Dermis microvascular lymphatic vessel endothelial cell (primary cell): ENCODE measurements around the gene RBM33. TPM values are rescaled to one million over a fixed set of nuclear protein-coding genes. Genes with fewer than 3 reads are reported as not detected.
"Not testable (repeated sequence)": the region's sequence is repeated elsewhere in the genome, so short reads cannot be mapped to it uniquely, and the experiment has no call there.

ENCODE experiments used
- DNase-seq, 2 donors: peaks; one replicate each; pipeline versions ENCODE4 v3.0.0 to v3.0.0-alpha.2; 2010; ENCODE audit warnings: low read depth in 2 of 2
- total RNA-seq: library from RNA; depleted of rRNA; stranded (reverse); fragments of >200 nt; gene quantifications from 2 replicates; pipeline ENCODE4 v1.2.1, GENCODE V29; 2014

Gene RBM33
- total RNA-seq, 1 donor from 2014 or later, result 12.8 TPM

DNA sequence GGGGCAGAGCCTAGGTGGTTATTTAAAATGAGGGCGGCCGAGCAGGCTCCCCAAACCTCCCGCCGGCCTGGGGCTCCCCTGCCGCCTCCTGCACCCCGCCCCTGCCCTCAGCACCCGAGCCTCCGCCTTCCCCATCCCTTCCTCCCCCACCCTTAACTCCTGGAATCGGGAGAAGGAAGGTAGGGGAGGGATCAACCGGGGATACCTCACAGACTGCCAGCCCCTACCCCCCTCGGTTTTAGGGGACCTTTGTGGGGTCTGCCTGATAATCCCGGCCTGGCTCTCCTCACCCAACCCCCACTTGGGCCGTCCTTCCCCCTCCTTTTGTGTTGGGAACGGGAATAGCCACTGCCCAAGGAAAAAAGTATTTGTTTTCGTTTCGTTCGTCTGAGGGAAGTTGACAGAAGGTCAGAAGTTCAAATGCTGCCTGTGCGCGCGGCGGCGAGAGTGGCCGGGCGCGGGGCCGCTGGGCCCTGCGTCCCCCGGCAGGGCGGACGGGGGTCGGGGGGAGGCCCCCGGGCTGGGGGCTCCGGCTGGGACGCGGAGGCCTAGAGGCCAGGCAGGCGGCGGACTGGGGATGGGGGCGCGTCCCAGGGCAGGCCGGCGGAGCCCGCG lies 165.0 kb downstream of the RBM33 start:
- DNase-seq, result no peak

DNA sequence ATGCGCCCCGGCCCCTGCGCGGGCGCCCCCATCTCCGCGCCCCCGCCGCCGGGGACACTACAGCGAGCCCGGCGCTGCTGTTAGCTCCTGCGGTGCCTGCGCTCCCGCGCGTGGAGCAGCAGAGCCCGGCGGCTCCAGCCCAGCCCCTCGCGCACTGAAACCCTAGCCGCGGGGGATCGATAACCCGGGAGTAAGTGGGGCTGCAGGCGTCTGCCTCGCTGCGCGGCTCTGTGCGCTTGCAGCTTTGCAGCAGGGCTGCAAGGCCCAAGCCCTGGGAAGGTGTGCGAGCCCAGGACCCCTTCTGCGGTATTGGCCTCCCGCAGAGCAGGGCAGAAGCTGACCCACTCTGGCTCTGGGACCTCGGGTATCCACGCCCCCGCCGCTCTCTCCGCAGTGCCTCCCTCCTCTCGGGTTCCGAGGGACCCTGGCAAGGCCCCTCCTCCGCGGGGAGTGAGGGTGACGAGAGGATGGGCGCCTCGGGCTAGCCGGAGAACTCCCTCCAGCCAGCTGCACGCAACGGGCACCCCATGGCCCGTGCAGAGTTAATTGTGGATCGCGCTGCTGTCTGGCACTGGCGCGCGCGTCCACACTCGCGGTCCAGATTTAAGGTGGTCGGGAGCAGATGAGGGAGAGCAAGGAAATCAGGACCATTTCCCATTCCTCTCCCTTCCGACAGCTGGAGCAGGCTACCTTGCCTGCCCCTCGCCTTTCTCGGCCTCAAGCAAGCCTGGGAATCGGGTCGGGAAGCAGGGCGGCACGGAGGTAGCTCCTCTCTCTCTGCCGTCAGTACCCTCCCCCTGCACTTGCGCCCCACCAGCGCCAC lies 165.7 kb downstream of the RBM33 start:
- no peak for DNase-seq

- DNase-seq, result no peak
Measured at GRCh38 chr7:155810770-155811559, 166.5 kb downstream of the RBM33 start.

DNA sequence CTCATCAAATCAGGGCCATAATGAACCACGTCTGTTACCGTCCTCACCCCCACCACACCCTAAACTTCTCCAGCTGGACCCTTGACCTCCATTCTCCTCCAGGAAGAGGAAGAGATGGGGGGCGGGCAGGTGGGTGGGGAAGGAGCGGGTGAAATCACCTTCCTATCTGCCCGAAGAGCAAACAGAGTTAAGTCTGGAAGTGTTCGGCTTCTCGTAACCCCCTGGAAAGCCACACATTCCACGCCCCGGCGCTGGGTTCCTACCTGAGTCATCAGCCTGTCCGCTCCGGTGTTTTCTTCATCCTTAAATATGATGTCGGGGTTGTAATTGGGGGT lies 167.1 kb downstream of the RBM33 start:
- DNase-seq, result no peak

DNA sequence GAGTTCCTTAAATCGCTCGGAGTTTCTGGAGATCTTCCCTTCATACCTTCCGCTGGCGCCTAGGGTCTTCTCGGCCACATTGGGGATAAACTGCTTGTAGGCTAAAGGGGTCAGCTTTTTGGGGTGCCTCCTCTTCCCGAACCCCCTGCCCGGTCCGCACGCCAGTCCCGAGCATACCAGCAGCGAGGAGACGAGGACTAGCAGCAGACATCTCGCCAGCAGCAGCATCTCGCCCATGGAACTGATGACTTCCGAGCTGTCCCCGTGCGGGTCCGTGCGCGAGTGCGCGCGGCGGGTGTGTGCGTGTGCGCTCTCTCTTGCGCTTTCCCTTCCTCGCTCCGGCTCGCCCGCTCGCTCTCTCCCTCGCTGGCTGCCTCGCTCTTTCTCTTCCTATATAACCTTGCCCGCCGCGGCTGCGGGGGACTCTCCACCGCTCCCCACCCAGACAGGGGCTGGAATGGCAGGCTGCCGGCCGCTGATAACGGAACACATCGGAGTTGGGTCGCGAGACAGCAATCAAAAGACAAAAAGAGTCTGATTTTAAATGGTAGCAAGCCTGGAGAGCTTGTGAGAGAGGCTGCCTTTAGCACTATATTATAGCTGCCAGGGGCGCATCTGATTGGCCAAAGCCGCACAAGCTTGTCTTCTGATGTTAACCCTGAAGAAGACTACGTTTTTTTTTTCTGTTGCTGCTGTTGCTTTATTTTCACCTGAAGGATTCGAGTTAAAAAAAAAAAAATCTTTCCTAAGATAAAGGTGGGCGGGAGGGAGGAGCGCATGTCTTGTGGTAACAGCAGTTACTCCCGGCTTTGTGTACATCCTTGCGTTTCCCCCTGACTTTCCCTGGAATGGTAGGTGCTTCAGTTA lies 167.7 kb downstream of the RBM33 start, which contains the start of gene SHH:
TSS of gene SHH (minus strand) at position 569 of the 867 bp plus-strand sequence. CDS start at position 228, 341 bp downstream.
- no peak for DNase-seq

DNA sequence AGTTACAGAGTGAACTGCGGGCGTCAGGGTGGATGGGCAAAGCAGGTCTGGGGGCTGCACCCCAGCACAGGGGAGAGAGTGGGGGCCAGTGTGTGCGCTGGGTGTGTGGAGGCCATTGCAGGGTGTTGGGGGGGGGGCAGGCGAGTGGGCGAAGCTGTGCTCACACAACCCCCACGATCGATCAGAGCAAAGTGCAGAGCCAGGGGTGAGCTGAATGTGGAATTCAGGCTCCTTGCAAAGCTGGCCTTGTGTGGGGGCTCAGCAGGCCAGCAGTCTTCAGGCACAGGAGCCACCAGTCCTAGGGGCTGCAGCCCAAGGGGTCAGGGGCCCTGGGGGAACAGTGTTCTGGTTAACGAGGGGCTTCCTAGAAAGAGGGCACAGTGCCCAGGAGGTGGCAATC lies 168.7 kb downstream of the RBM33 start:
- DNase-seq, result no peak

DNA sequence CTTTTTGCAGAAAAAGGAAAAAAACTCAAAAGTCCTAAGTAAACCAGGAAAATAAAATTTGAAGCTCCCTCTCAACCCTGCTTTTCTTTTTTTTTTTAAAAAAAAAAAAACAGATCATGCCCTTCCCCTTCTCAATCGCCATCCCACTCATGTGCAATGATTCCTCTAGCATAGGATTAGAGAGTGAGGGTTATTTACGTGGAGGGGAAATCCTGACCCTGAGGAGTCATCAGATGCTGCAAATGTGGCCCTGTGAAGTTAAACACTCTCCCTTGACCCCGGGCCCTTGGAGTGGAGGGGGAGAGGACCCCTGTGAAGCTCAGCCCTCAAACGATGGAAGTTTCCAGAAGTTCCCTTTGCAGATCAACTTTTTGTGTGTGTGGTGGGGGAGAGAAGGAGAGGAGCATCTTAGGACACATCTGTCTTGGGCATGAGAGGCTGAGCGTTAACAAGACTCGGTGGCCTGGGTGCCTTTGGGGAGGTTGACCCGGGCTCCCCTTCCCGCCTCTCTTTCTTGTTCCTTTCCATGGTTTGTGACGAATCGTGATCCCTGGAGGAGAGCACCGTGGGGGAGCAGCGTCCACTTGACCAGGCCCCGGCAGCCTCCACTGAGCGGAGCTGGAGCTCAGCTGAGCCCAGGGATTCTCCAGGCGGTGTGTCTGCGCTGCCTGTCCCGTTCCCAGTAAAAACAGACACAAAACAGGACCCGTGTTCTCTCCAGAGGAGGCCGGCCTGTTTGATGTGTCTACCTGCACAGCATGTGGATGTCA lies 169.3 kb downstream of the RBM33 start:
- DNase-seq, result no peak

GRCh38 chr7:155814316-155815276 lies 170.1 kb downstream of the RBM33 start:
- DNase-seq, result no peak

DNA sequence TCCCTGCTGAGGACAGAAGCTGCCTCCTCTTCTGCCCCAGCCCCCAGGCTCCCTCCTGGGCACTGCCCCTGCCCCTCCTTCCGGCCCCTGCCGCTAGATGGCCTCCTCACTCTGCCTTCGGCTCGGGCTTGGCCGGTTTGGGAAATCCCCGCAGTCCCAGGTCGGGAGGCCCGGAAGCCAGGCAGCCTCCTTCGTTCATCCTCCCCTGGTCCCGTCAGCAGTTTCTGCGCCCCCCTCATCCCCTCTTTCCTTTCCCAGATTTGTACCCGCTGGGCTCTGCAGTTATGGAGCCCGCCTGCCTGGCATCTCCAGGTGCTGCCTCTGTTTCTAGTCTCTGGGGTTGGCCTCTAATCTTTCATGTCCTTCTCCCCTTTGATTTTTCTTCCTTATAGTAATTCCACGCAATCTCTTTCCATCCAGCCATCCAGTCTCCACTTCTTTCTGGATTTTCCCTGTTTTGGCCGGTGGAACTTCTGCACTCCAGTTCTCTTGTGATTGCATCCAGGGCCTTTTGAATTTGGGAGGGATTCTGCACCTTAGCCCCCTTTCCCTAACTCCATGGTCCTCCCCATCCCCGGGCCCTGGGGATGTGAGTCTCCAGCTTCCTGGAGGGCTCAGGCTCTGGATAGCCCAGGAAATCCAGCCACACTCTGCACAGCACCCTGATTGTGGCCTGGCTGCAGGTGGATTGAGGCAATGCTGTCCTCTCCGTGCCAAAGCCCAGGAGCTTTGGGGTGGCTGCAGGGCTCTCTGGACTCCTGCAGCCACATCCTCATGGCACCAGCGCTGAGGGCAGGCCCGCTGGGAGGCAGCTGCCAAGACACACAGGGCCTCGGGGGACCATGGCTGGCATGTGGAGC lies 171.1 kb downstream of the RBM33 start:
- DNase-seq, result peak; percentile 30 to 50

GRCh38 chr7:155816192-155816508 lies 171.7 kb downstream of the RBM33 start:
- DNase-seq, result no peak

DNA sequence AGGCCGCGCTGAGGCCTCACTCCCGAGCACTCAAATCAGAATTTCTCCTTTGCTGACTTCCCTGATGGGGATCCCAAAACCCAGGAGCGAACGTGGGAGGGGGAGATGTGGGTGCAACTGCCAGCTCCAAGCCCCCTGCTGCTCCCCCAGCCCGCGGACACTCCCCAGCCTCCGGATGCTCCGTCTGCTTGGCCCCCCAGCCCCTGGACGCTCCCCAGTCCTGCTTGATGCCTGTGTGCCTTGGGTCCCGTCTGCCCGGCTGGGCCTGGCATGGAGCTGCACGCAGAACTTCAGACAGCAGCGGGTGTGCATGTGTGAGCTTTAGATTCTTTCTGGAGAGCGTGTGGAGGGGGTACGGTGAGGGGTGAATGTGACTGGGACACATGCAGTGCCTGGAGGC lies 172.5 kb downstream of the RBM33 start:
- no peak for DNase-seq

DNA sequence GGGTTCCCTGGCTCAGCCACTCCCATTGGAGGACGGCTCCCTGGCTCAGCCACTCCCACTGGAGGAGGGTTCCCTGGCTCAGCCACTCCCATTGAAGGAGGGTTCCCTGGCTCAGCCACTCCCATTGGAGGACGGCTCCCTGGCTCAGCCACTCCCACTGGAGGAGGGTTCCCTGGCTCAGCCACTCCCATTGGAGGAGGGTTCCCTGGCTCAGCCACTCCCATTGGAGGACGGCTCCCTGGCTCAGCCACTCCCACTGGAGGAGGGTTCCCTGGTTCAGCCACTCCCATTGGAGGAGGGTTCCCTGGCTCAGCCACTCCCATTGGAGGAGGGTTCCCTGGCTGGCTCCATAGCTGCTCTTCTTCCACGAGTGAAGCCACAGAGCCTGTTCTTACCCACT lies 173.1 kb downstream of the RBM33 start:
- not testable (repeated sequence) for DNase-seq

GRCh38 chr7:155818154-155818819 lies 173.8 kb downstream of the RBM33 start:
- no peak for DNase-seq

GRCh38 chr7:155818820-155819168 lies 174.3 kb downstream of the RBM33 start:
- no peak for DNase-seq

DNA sequence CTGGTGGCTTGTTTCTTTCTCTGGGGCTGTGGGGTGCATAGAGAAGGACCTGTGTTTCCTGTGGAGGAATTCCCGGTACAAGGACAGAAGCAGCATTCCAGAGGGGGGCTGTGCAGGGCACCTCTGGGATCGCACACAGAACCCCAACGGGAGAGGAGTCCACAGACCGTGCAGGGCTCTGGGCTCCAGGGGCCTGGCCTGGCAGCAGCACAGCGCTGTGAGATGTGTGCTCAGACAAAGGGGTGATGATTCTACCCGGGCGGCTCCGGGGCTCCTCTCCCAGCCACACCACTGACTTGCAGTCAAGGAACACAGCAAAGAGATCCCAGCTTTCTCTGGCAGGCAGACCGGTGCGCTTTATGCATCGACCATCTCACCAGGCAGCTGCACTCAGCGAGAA lies 174.7 kb downstream of the RBM33 start:
- no peak for DNase-seq

GRCh38 chr7:155820246-155820645 lies 175.8 kb downstream of the RBM33 start:
- no peak for DNase-seq

GRCh38 chr7:155820788-155821187 lies 176.3 kb downstream of the RBM33 start:
- DNase-seq, result no peak

DNA sequence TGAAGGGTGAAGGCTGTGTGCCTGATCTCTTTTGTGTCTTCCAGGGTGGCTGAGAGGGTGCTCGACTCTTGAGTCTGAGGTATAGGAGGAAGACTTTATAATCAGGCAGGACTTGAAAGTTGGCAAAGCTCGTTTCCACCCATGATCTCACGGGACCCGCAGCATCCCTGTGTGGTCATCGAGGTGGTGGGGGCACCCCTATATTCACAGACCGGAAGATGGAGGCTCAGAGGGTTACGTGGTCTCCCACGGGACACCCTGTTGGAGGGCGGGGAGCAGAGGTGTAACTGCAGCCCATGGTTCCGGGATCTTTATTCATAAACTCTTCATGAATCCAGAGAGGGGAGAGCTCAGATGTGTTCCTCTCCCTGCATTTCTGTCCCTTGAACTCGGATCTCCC lies 177.4 kb downstream of the RBM33 start:
- no peak for DNase-seq
